Tibial nerve (tissue), 4 donors: Measurements from ENCODE around the gene SLC2A5.

Experiments used
- CTCF ChIP-seq, 5 experiments: fragments of 200-600 bp in 3 of 5; fragments of 450-650 bp in 2 of 5; sonication (generic) in 3 of 5; IDR thresholded peaks; one replicate each; pipeline ENCODE4 v1.5.1; 2016 to 2019; ENCODE audit warnings: antibody characterized with exemption in 5 of 5, mild to moderate bottlenecking in 3 of 5, moderate library complexity in 2 of 5
- EP300 ChIP-seq, 2 donors: sonication (generic); formaldehyde crosslinking; IDR thresholded peaks; one replicate each; pipeline ENCODE4 v1.6.1; 2017; ENCODE audit warnings: antibody characterized with exemption in 2 of 2, mild to moderate bottlenecking in 1 of 2
- POLR2A ChIP-seq, 2 donors: fragments of 450-650 bp; IDR thresholded peaks; one replicate each; pipeline ENCODE4 v1.6.1; 2017; ENCODE audit warnings: antibody characterized with exemption in 2 of 2, mild to moderate bottlenecking in 2 of 2, moderate library complexity in 2 of 2

- TF ChIP-seq CTCF (IDR thresholded peaks at IDR 0.05) (no peak), EP300 (IDR thresholded peaks at IDR 0.05) (no peak), POLR2A (IDR thresholded peaks at IDR 0.05) (no peak)
Observed at GRCh38 chr1:9019896-9020295, 49.5 kb downstream of the SLC2A5 start.
